Measurements from ENCODE around the gene PPP6R3.
"Not testable (repeated sequence)": the region's sequence is repeated elsewhere in the genome, so short reads cannot be mapped to it uniquely, and the experiment has no call there.

- not testable (repeated sequence) for TF ChIP-seq CTCF (IDR thresholded peaks at IDR 0.05; ENCODE audit: borderline replicate concordance, extremely low read depth, low read length, poor library complexity, severe bottlenecking); EZH2 (IDR thresholded peaks at IDR 0.05; ENCODE audit: borderline replicate concordance, low read depth, low read length, severe bottlenecking)
Measured at GRCh38 chr11:68628837-68629236, 168.3 kb downstream of the PPP6R3 start.
